Measurements from ENCODE around the gene A1BG. TPM values are rescaled to one million over a fixed set of nuclear protein-coding genes. Genes with fewer than 3 reads are reported as not detected.
A peak's percentile ranks its signal among the peaks of the same experiment; 100 is the strongest.

The A1BG gene
- total and polyA plus RNA-seq, 2 of the 8 experiments (the other 6 are each of a cell fraction or from before 2014, with no cell fraction given), result 20.8 to 69.6 TPM

DNA sequence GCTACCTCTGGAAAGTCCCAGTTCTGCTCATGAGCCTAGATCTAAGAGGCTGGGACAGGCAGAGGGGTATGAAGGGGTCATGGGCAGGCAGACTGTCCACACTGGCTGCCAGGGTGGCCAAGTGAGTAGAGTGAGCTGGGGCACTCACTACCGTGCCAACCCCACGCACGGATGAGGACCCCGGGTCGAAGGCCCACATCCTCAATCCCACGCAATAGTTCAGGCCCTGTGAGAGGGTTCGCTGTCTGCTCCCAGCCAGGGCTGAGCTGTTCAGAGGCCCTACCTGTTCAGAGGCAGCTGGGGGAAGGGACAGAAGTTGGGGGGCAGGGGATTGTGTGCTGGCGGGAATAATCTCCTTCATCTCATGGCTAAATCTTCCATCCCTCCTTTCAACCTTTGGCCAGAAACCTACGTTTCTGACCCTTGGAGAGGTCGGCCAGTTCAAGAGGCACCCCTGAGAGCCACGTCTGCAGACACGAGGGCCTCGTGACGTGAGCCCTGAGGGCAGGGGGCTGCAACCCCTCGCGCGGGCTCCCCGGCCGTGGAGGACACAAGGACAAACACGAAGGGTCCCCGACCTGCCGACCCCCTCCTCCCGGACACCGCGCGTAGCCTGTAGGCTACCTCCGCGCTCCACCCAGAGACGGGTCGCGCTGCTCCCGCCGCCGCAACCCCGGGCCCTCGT is 32.7 kb upstream of the A1BG start:
- H3K4ac ChIP-seq (replicated peaks; ENCODE audit: insufficient read length, low read depth, low read length), result peak overlapping the region; percentile 99
- H3K23ac ChIP-seq (ENCODE audit: insufficient read length), result no peak overlapping the region
- H3K27ac ChIP-seq (ENCODE audit: low read depth, low read length), result peak overlapping the region; percentile 94
- H2BK5ac ChIP-seq (ENCODE audit: low read depth, low read length), result peak overlapping the region; percentile 97
- peak overlapping the region; percentile 99 for H4K8ac ChIP-seq (ENCODE audit: extremely low read depth, insufficient read depth, low read length)
- peak overlapping the region; percentile 82 to 99 (median 92) for H3K4me3 ChIP-seq (ENCODE audit: extremely low read depth in 1 of 4, insufficient read depth in 2 of 4, low read depth in 3 of 4, low read length in 4 of 4)
- FAIRE-seq (no peak), DNase-seq (ENCODE audit: low read depth in 1 of 2, low spot score in 2 of 2) (no peak)
- no peaks in the 10 kb centered on the region for H3K9me3 ChIP-seq (ENCODE audit: insufficient read depth in 2 of 2, low read depth in 1 of 2, low read length in 1 of 2)
- peaks cover 4% of the 10 kb centered on the region; the same call in 1 of the 2 replicates for H3K79me1 ChIP-seq (ENCODE audit: low read depth, low read length)
- H3K4me2 ChIP-seq (ENCODE audit: insufficient read depth in 1 of 2, low read depth in 2 of 2, low read length in 2 of 2), result peak overlapping the region; percentile 95 to 98
- peaks cover 10 to 13% of the 10 kb centered on the region in 2 experiments for H4K20me1 ChIP-seq (replicated peaks in 1 of 2; ENCODE audit: control insufficient read depth in 1 of 2, insufficient read depth in 2 of 2, low read length in 2 of 2)
- no peak for TF ChIP-seq NRF1 (IDR thresholded peaks at IDR 0.05; ENCODE audit: low read depth, low read length)
- no peak for TF ChIP-seq MAFK (IDR thresholded peaks at IDR 0.05; ENCODE audit: low read depth, low read length)
- no peak for TF ChIP-seq GABPA (IDR thresholded peaks at IDR 0.05; ENCODE audit: borderline replicate concordance, insufficient read depth, low read length)
- no peak for TF ChIP-seq POU5F1 (IDR thresholded peaks at IDR 0.05; ENCODE audit: low read depth, low read length)
- no peak for TF ChIP-seq SP4 (IDR thresholded peaks at IDR 0.05; ENCODE audit: low read length)
- TF ChIP-seq TCF12 (IDR thresholded peaks at IDR 0.05; ENCODE audit: low read depth, low read length), result no peak
- TF ChIP-seq CHD2 (IDR thresholded peaks at IDR 0.05; ENCODE audit: low read length), result no peak
- TF ChIP-seq KDM4A (IDR thresholded peaks at IDR 0.05; ENCODE audit: low read depth, low read length, severe bottlenecking), result no peak
- peaks cover 7 to 24% (median 20%) of the 10 kb centered on the region in 4 experiments for H3K36me3 ChIP-seq (ENCODE audit: control insufficient read depth in 2 of 4, insufficient read depth in 4 of 4, low read length in 3 of 4)
- peak overlapping the region; percentile 89 to 95 (median 92) for H3K9ac ChIP-seq (replicated peaks in 1 of 4; ENCODE audit: extremely low read depth in 1 of 4, low read depth in 3 of 4, low read length in 3 of 4)
- no peak overlapping the region for H2AFZ ChIP-seq (ENCODE audit: low read length)
- H4K5ac ChIP-seq (ENCODE audit: insufficient read length, low read depth, low read length), result peak overlapping the region; percentile 100
- no peaks in the 10 kb centered on the region for H3K27me3 ChIP-seq (replicated peaks in 1 of 4; ENCODE audit: control insufficient read depth in 3 of 4, extremely low read depth in 1 of 4, insufficient read depth in 3 of 4, low read length in 3 of 4)
- peak overlapping the region; percentile 99 for H4K91ac ChIP-seq (replicated peaks; ENCODE audit: insufficient read length, low read length)
- peak overlapping the region; percentile 86 for H2BK120ac ChIP-seq (replicated peaks; ENCODE audit: low read depth, low read length)
- H3K79me2 ChIP-seq (ENCODE audit: control insufficient read depth in 1 of 2, insufficient read depth in 2 of 2, low read length in 2 of 2), result peaks cover 6 to 36% of the 10 kb centered on the region in 2 experiments
- ChIA-PET POLR2A (ENCODE audit: partially characterized antibody) (interaction anchor here (0.6 to 5.8 kb wide), 11 partner anchors 9 to 169 kb away, joined by 3 to 78 read pairs (median 6); partner anchors contain the start of genes CHMP2A, RNF225, ZBTB45 and ZNF497), CTCF (ENCODE audit: partially characterized antibody) (no interaction called here)
- H3K14ac ChIP-seq (ENCODE audit: insufficient read length), result peak overlapping the region; percentile 66
- 24% methylated on average over 21 of the region's 36 CpGs; no CpG with 5 or more reads in 1 of the 2 experiments for WGBS, 2 experiments (ENCODE audit: extremely low coverage in 1 of 2, insufficient coverage in 1 of 2, insufficient read length in 1 of 2, insufficient replicate concordance in 2 of 2, low coverage in 1 of 2, low lambda C conversion rate in 2 of 2, missing lambda C conversion rate in 1 of 2)
- no peak overlapping the region; the same call in 1 of the 2 replicates for H2BK15ac ChIP-seq (ENCODE audit: low read length)
- no peak overlapping the region for H2BK20ac ChIP-seq (ENCODE audit: low read length)
- H3K23me2 ChIP-seq (ENCODE audit: low read depth, low read length), result peaks cover 20% of the 10 kb centered on the region
- peak overlapping the region; percentile 99 for H3K56ac ChIP-seq (replicated peaks; ENCODE audit: insufficient read length, low read depth, low read length)
- peaks cover 0 to 15% (median 9%) of the 10 kb centered on the region in 4 experiments; a peak in 6 of 7 replicates for H3K4me1 ChIP-seq (replicated peaks in 1 of 4; ENCODE audit: control insufficient read depth in 3 of 4, insufficient read depth in 4 of 4, low read length in 3 of 4)
- 0 out of 2 replicates have a peak overlapping the region, but pooled peaks have one; percentile 1 for H2BK12ac ChIP-seq (ENCODE audit: low read depth, low read length)
- H3K18ac ChIP-seq (ENCODE audit: extremely low read depth, low read length), result peak overlapping the region; percentile 95
- peak overlapping the region; percentile 79; the same call in 1 of the 2 replicates for H2AK5ac ChIP-seq (ENCODE audit: low read depth, low read length)
